ENCODE data around the gene THBS4.

Gene THBS4

GRCh38 chr5:80122579-80122978 is 87.4 kb downstream of the THBS4 start:
- DNase-seq: no peak

- DNase-seq: no peak
Measured at GRCh38 chr5:80124121-80124918, 89.2 kb downstream of the THBS4 start.

- no peak for DNase-seq
Measured at GRCh38 chr5:80125022-80125961, 90.1 kb downstream of the THBS4 start.

- no peak for DNase-seq
Measured at GRCh38 chr5:80125962-80126480, 90.9 kb downstream of the THBS4 start.

DNA sequence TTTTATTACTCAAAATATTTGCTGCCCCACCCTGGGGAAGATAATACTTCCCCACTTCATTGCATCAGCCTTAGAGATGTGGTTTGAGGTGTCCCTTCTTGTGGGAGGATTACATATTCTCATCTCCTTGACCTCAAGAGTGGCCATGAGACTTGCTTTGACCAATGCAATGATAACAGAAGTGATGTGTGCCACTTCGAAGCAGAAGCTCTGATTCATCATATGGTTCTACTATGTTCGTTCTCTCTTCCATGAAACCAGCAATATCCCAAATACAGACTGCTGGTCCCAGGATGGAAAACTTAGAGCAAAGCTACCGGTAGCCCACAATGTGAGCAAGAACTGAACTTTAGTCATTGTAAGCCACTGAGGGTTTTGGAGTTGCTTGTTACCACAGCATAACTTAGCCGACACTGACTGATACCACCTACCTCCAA is 92.0 kb downstream of the THBS4 start:
- no peak for DNase-seq

GRCh38 chr5:80128141-80128540 is 93.0 kb downstream of the THBS4 start:
- DNase-seq: peak; percentile 63

DNA sequence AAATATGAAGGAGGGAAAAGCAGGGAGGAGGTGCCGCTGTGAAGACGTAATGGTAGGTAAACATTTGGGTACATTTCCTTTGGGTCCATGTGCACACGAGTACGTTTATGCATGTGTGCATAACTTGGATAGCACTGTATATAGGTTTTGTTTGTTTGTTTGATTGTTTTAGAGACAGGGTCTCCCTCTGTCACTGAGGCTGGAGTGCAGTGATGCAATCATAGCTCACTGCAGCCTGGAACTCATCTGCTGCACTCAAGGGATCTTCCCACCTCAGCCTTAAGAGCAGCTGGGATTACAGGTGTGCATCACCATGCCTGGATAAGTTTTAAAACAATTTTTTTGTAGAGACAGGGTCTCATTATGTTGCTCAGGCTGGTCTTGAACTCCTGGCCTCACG is 94.0 kb downstream of the THBS4 start:
- no peak for DNase-seq

Data from eye (tissue), 1 donor.